Bronchial epithelial cell (primary cell): ENCODE data around the gene TRABD2B. TPM values are rescaled to one million over a fixed set of nuclear protein-coding genes. Genes with fewer than 3 reads are reported as not detected.

Experiments
- DNase-seq: peaks from one replicate; pipeline ENCODE4 v3.0.0-alpha.2; 2010; ENCODE audit warnings: low read depth
- FAIRE-seq: peaks from 2 replicates; lab custom pipeline; 2011; peaks lifted over from hg19 to GRCh38; lab: Jason Lieb, UNC
- H3K27me3 ChIP-seq: 2 replicates; pipeline ENCODE4 v1.5.1; 2011; ENCODE audit warnings: low read length; ENCODE audit not compliant: control insufficient read depth, insufficient read depth
- H3K36me3 ChIP-seq: 2 replicates; pipeline ENCODE4 v1.5.1; 2011; ENCODE audit warnings: low read length; ENCODE audit not compliant: control insufficient read depth, insufficient read depth
- H3K4me3 ChIP-seq: 2 replicates; pipeline ENCODE4 v1.5.1; 2011; ENCODE audit warnings: mild to moderate bottlenecking, low read depth, low read length, control low read depth
- total RNA-seq: library from RNA; depleted of rRNA; stranded (reverse); fragments of >200 nt; gene quantifications from 2 replicates; pipeline ENCODE4 v1.2.1, GENCODE V29; 2014
- TF ChIP-seq, protein P1 (sequence below): IDR thresholded peaks from 2 replicates; pipeline ENCODE4 v1.5.1; 2011; ENCODE audit warnings: mild to moderate bottlenecking, moderate library complexity, low read length, control low read depth, inconsistent platforms; ENCODE audit not compliant: insufficient read depth, severe bottlenecking

The TRABD2B gene
- total RNA-seq, 1 donor from 2014 or later = under 0.01 TPM

DNA sequence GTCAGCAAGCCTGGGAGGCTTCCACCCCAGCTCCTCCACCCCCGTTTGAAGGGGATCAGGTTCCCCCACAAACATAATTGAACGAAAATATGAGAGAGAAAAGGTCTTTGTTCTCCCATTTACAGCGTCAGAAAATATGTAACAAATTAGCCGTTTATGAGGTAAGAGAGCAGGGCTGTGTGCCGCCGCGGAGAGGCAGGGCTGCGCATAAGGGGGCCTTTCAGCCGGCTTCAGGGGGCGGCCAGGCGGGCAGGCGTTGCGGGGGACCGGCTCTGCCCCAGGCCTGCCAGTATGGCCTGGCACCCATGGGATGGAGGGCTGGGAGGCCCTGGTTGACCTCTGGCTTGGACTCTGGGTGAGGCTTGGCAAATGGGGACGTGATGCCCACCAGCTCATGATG is 179.3 kb downstream of the TRABD2B start:
- Histone ChIP-seq H3K4me3 (no peak overlapping the region), H3K36me3 (no peaks in the 10 kb centered on the region), H3K27me3 (peaks cover 2% of the 10 kb centered on the region)
- DNase-seq = no peak
- FAIRE-seq = no peak
- TF ChIP-seq, protein P1, sequence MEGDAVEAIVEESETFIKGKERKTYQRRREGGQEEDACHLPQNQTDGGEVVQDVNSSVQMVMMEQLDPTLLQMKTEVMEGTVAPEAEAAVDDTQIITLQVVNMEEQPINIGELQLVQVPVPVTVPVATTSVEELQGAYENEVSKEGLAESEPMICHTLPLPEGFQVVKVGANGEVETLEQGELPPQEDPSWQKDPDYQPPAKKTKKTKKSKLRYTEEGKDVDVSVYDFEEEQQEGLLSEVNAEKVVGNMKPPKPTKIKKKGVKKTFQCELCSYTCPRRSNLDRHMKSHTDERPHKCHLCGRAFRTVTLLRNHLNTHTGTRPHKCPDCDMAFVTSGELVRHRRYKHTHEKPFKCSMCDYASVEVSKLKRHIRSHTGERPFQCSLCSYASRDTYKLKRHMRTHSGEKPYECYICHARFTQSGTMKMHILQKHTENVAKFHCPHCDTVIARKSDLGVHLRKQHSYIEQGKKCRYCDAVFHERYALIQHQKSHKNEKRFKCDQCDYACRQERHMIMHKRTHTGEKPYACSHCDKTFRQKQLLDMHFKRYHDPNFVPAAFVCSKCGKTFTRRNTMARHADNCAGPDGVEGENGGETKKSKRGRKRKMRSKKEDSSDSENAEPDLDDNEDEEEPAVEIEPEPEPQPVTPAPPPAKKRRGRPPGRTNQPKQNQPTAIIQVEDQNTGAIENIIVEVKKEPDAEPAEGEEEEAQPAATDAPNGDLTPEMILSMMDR = no peak

DNA sequence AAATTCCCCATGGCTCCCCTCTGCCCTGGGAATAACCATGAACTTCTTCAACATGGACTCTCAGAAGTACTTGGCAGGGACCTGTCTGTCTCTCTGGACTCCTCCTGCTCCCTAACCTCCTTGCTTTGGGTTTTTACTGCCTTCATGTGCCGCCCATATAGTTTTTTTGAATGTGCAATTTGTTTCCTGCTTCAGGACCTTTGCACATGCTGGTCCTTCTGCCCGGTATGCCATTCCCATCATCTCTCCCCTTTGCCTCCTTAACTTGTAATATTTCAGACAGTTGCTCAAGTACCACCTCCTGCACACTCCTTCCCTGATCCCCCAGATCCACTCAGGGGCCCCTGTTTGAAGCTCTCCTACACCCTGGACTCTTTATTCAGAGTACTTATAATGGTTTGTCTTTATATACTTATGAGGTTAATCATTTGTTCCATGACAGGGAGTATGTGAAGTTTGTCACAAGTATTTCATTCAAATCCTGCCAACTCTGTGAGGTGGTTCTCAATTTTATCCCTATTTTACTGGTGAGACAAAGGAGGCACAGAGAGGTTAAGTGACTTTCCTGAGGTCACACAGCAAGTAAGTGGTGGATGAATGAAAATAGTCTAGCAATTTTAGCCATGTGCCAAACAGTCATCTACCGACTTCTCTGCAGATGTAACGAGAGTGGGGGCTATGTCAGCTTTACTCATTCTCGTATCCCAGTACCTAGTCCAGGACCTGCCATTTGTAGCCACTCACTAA is 180.7 kb downstream of the TRABD2B start:
- FAIRE-seq (no peak), DNase-seq (no peak)
- Histone ChIP-seq H3K4me3 (no peak overlapping the region), H3K36me3 (no peaks in the 10 kb centered on the region), H3K27me3 (peaks cover 2% of the 10 kb centered on the region)
- TF ChIP-seq, protein P1 = no peak

DNA sequence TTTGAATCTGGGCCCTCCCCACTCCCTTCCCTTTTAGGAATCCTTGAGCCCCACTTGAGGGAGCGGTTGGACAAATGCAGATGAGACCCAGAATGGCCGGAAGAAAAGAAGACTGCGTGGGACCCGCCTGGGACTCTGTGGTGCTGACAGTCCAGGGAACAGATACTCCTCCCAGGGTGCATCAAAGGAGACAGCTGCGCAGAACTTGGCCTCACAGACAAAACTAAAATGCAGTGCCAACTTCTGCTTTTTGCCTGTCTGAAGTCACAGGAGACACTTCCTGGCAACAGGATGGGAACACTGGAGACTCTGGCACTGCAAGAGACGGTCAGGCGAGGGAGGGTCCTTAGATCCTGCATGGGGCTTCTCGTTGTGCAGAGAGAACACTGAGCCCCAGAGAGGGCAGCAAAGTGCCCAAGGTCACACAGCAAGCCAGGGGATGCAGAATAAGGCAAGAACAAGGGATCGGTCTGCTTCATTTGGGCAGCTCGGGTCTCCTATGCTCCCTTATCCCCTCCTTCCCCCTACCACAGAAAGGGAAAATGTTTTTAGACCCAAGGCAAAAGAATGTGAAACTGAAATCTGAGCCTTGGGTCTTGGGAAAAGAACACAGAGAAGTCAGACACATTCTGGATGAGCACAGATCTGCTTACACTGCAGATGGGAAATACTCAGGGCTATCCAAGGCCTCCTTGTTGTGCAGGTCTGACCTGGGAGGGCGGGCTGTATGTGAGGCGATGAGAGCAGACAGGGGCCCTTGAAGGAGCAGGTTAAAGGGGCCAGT is 182.4 kb downstream of the TRABD2B start:
- no peaks in the 10 kb centered on the region for H3K36me3 ChIP-seq
- no peak overlapping the region for H3K4me3 ChIP-seq
- no peak for FAIRE-seq
- DNase-seq = no peak
- peaks cover 2% of the 10 kb centered on the region for H3K27me3 ChIP-seq
- TF ChIP-seq, protein P1 = no peak

DNA sequence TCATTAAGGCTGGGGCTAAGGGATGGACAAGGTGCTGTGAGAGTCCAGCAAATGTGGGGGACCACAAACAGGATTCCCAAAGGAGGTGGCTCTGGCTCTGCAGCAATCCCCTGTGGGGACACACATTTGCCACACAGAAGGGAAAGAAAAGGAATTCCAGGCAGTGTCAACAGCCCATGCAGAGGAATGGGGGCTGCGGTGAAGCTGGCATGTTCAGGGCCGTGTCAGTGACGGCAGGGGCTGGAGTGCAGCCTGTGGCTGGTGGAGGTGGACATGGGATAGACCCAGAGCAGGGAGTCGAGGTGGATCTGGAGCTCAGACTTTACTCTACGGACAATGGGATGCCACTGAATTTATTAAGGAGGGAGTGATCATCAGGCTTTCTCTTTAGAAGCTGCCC is 183.2 kb downstream of the TRABD2B start:
- H3K36me3 ChIP-seq = no peaks in the 10 kb centered on the region
- peaks cover 2% of the 10 kb centered on the region for H3K27me3 ChIP-seq
- FAIRE-seq (no peak), DNase-seq (no peak)
- TF ChIP-seq, protein P1 = no peak
- no peak overlapping the region for H3K4me3 ChIP-seq

DNA sequence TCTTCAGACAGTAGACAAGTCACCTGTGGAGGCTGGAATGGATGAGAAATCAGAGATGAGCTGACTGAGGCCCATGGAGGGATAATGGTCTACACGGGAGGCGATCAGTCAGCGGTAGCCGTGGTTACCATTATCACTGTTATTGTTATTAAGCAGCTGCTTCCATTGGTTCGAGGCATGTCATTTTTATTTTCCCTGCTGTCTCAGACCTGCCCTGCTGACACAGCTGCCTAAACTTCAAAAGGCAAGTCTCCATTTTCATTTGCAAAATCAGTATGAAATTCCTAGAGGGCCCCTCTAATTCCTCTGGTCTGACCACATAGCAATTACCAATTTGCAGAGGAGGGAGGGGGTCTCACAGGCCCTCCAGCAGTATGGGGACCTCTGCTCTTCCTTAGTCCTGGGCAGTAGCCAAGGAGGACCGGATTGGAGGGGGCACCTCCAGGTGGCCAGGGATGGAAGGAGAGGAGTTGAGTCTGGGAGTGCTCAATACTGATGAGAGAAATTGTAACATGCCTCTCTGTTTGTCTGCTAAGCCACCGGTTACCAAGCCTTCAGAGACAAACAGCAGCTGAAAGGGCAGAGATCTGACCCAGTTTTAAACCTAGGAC is 184.2 kb downstream of the TRABD2B start:
- FAIRE-seq (no peak), DNase-seq (no peak)
- Histone ChIP-seq H3K27me3 (peaks cover 2% of the 10 kb centered on the region), H3K4me3 (no peak overlapping the region), H3K36me3 (no peaks in the 10 kb centered on the region)
- TF ChIP-seq, protein P1 = no peak
